Right atrium auricular region (tissue), 2 donors: ENCODE data around the gene SLC43A1. TPM values are rescaled to one million over a fixed set of nuclear protein-coding genes. Genes with fewer than 3 reads are reported as not detected.

Source experiments
- DNase-seq: peaks from one replicate; pipeline ENCODE4 v3.0.0-alpha.2; 2019; ENCODE audit warnings: low spot score
- H3K27ac ChIP-seq, 2 donors: fragments of 200-600 bp; sonication (generic); 1 replicate in 1 of 2; 2 replicates in 1 of 2; pipeline ENCODE4 v1.5.1; 2016 to 2019
- H3K27me3 ChIP-seq, 2 donors: fragments of 200-600 bp; sonication (generic); one replicate each; pipeline versions ENCODE4 v1.5.1 to v1.6.0; 2017 to 2019
- H3K36me3 ChIP-seq: fragments of 200-600 bp; sonication (generic); one replicate; pipeline ENCODE4 v1.5.1; 2016
- H3K4me1 ChIP-seq, 2 donors: fragments of 200-600 bp; sonication (generic); one replicate each; pipeline versions ENCODE4 v1.5.1 to v1.6.0; 2017 to 2019
- H3K4me3 ChIP-seq, 2 donors: fragments of 200-600 bp; sonication (generic); 1 replicate in 1 of 2; 2 replicates in 1 of 2; pipeline ENCODE4 v1.5.1; 2017 to 2019; ENCODE audit warnings: mild to moderate bottlenecking in 1 of 2, moderate library complexity in 1 of 2
- H3K9me3 ChIP-seq, 2 donors: fragments of 200-600 bp; sonication (generic); one replicate each; pipeline ENCODE4 v1.5.1; 2019
- CTCF ChIP-seq, 2 donors: fragments of 200-600 bp; sonication (generic); IDR thresholded peaks; one replicate each; pipeline ENCODE4 v1.5.1; 2019; ENCODE audit warnings: antibody characterized with exemption in 2 of 2
- total RNA-seq, 2 donors: library from RNA; depleted of rRNA; stranded (reverse); fragments of >200 nt; gene quantifications; one replicate each; pipeline ENCODE4 v1.1.0, GENCODE V29; 2016

Gene SLC43A1
- total RNA-seq, 2 donors from 2014 or later: 5.0 to 10.4 TPM

- no peak overlapping the region for H3K27ac ChIP-seq
- no peak overlapping the region for H3K4me3 ChIP-seq
- H3K36me3 ChIP-seq: no peaks in the 10 kb centered on the region
- no peaks in the 10 kb centered on the region for H3K27me3 ChIP-seq
- no peak for TF ChIP-seq CTCF (IDR thresholded peaks at IDR 0.05)
- H3K4me1 ChIP-seq: peaks cover 0 to 12% of the 10 kb centered on the region in 2 donors
- H3K9me3 ChIP-seq: no peaks in the 10 kb centered on the region
- no peak for DNase-seq
Measured at GRCh38 chr11:57474803-57475115, 40.7 kb downstream of the SLC43A1 start.

GRCh38 chr11:57474017-57474802 is 41.3 kb downstream of the SLC43A1 start:
- Histone ChIP-seq H3K27ac (no peak overlapping the region), H3K9me3 (no peaks in the 10 kb centered on the region), H3K36me3 (no peaks in the 10 kb centered on the region), H3K4me1 (peaks cover 0 to 12% of the 10 kb centered on the region in 2 donors), H3K27me3 (no peaks in the 10 kb centered on the region), H3K4me3 (no peak overlapping the region)
- no peak for TF ChIP-seq CTCF (IDR thresholded peaks at IDR 0.05)
- no peak for DNase-seq

DNA sequence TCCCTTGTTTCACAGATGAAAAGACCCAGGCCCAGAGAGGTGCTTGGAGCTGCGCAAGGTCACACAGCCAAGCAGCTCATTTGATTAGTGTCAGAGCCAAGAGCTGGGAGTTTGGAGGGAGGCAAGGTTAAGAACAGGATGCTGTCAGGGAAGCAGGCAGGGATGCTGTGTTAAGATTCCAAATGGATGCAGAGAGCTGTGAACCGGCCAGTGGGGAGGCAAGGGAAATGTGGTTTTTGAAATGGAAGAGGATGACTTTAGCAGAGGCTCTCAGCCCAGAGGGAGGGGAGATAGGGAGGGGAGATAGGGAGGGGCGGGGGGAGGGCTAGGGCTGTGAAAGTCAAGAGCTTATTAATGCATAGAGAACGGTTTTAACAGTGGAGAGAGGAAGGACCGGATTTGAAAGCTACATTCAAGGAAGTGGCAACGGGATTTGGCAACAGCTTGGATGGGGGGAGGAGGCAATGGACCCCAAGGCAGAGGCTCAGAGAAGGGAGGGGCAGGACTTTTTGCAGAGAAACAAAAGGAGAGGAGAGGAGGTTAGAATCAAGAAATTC is 42.1 kb downstream of the SLC43A1 start:
- Histone ChIP-seq H3K4me3 (no peak overlapping the region), H3K9me3 (no peaks in the 10 kb centered on the region), H3K27ac (no peak overlapping the region), H3K27me3 (no peaks in the 10 kb centered on the region), H3K36me3 (no peaks in the 10 kb centered on the region), H3K4me1 (peaks cover 0 to 12% of the 10 kb centered on the region in 2 donors)
- no peak for TF ChIP-seq CTCF (IDR thresholded peaks at IDR 0.05)
- no peak for DNase-seq

DNA sequence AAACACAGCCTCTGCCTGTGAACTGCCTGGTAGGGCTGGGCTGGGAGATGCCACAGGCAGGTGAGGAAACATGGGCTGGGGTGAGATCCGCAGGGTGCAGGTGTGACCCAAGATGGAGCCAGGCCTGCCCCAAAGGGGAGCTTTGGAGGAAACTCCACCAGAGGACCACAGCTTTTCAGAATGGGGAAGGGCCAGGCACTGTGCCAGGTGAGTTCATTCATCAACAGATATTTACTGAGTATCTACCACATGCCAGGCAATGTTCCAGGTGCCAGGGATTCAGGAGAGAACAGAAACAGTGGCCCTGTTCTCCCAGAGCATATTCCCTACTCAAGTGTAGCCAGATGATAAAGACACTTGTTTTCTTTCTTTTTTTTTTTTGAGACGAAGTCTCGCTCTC is 44.0 kb downstream of the SLC43A1 start:
- H3K4me1 ChIP-seq: peaks cover 0 to 8% of the 10 kb centered on the region in 2 donors
- H3K9me3 ChIP-seq: no peaks in the 10 kb centered on the region
- no peak overlapping the region for H3K27ac ChIP-seq
- TF ChIP-seq CTCF (IDR thresholded peaks at IDR 0.05): no peak
- no peaks in the 10 kb centered on the region for H3K27me3 ChIP-seq
- H3K4me3 ChIP-seq: no peak overlapping the region
- DNase-seq: no peak
- H3K36me3 ChIP-seq: no peaks in the 10 kb centered on the region

DNA sequence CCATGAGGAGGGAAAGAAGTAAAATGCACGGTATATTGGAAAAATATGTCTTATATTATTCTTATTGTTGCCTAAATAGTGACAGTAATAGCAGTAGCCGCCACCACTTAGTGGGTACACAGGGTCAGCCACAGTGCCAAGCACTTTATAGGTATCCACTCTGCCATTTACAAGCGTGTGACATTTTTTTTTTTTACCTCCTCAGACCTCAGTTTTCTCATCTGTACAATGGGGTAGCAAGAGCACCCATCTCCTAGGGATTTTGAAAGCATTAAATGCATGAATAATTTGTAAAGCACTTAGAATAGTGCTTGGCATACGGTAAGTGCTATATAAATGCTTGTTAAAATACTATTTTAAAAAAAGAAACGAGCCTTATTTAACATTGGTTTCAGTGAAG is 46.2 kb downstream of the SLC43A1 start:
- Histone ChIP-seq H3K27ac (no peak overlapping the region), H3K4me3 (no peak overlapping the region), H3K4me1 (no peaks in the 10 kb centered on the region), H3K9me3 (no peaks in the 10 kb centered on the region), H3K36me3 (no peaks in the 10 kb centered on the region), H3K27me3 (no peaks in the 10 kb centered on the region)
- no peak for DNase-seq
- no peak for TF ChIP-seq CTCF (IDR thresholded peaks at IDR 0.05)

DNA sequence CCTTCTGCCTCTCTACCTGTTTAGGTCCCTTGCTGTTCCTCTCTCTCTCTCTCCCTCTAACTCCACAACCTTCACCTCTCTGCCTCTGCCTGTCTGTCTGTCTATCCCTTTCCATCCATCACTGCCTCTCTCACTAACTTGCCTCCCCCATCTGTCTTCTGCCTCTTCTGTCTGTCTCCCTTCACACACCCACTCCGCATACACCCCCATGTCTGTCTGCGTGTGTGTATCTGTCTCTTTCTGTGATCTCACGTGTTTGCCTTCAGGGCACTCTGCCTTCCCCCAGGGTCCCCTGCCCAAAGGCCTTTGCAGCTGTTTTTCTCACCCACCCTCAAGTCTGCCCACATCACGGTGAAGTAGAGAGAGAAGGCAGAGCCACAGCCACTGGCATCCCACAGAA is 47.2 kb downstream of the SLC43A1 start:
- Histone ChIP-seq H3K27ac (no peak overlapping the region), H3K4me1 (no peaks in the 10 kb centered on the region), H3K36me3 (no peaks in the 10 kb centered on the region), H3K27me3 (no peaks in the 10 kb centered on the region), H3K4me3 (no peak overlapping the region), H3K9me3 (no peaks in the 10 kb centered on the region)
- no peak for TF ChIP-seq CTCF (IDR thresholded peaks at IDR 0.05)
- DNase-seq: no peak
